Measurements from ENCODE around the gene TEDDM1.

Gene TEDDM1

DNA sequence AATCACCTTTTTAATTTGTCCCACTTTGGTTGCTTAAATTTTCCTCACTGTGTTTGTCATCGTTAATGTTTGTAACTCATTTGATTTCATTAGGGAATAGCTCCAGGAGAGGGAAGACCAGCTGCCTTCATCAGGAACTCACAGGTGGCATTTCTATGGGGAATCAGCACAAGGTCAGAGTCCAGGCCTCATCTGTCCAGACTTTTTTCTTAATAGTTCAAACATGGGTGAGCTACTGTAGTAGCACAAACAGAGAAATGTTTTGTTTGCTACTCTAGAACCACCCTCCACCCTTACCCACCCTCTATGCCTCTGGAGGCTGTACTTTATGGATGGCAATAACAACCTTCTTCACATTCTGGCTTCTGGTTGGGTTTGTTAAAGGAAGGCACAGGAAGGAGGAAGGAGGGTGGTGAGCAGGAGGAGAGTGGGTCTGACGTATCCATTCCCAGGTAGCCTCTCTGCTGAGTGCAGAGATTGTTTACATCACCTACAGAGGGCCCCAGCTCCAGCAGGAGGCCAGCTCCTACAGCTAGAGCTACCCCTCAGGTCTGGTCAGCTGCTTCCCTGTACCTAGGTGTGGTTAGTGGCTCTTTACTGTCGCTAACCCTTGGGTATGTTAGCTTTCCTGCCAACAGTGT, 8.1 kb upstream of the TEDDM1 start:
- intact Hi-C loops (cut with DNase I): no loop called here
- no peak for DNase-seq

GRCh38 chr1:182407724-182408123, 7.3 kb upstream of the TEDDM1 start:
- DNase-seq: no peak
- intact Hi-C loops (cut with DNase I): no loop called here

DNA sequence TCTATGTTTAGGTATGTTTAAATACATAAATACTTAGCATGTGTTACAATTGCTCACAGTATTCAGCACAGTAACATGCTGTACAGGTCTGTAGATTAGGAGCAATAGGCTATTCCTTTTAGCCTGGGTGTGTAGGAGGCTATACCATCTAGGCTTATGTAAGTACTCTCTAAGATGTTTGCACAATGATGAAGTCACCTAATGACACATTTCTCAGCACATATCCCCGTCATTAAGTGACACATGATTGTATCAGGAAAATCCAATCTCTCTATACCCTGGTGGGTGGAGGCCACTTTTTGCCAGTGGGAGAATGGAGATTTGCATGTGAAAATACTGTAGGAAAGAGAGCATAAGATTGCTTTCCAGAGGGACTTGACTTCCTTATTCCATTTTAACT, 5.5 kb upstream of the TEDDM1 start:
- DNase-seq: no peak
- intact Hi-C loops (cut with DNase I): no loop called here

GRCh38 chr1:182405578-182405977, 5.1 kb upstream of the TEDDM1 start:
- intact Hi-C loops (cut with DNase I): no loop called here
- DNase-seq: no peak

- DNase-seq: no peak
- intact Hi-C loops (cut with DNase I): no loop called here
Observed at GRCh38 chr1:182404781-182405180, 4.3 kb upstream of the TEDDM1 start.

- no peak for DNase-seq
- intact Hi-C loops (cut with DNase I): loop anchor here (2.0 kb wide), 1 partner anchor 311 kb away; no protein-coding TSS in a partner anchor
Observed at GRCh38 chr1:182397653-182398393, 2.6 kb downstream of the TEDDM1 start.

- intact Hi-C loops (cut with DNase I): loop anchor here (2.0 kb wide), 1 partner anchor 309 kb away; no protein-coding TSS in a partner anchor
- no peak for DNase-seq
Observed at GRCh38 chr1:182395906-182396305, 4.6 kb downstream of the TEDDM1 start.

DNA sequence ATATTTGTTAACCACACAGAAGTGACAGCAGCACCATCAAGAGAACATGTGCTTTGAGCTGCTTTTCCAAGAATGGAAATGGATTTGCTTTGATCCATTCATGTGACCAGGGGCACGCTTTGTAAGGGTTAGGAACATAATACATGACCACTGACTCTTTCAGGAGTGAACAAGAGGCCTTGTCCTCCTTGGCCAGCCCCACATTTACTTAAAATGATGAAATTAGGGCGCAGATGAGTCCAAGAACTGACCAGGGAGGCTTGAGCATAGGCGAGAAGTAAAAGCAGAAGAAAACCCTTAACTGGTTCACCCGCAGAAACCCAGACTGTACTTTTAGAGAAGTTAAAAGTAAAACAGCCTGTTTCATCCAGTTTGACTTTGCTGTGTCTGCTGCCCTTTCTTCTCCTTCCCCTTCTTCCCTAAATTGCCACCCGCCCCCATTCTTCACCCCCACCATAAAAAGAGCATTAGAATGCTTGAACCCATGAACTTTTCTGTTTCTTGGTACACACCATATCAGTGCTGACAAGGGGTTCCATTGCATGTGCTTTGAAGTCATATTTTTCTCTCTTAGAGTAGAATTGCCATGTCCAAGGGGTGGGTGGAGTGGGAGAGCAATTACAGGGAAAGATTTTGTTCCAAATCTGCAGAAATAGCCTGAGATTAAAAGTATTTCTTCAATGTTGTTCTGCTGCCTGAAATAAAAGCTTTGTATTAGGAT, 6.3 kb downstream of the TEDDM1 start:
- intact Hi-C loops (cut with DNase I): loop anchor here (5.0 kb wide), 1 partner anchor 92 kb away; no protein-coding TSS in a partner anchor
- peak in 3 of 42 donors; percentile 23 to 59 (median 49) for DNase-seq

DNA sequence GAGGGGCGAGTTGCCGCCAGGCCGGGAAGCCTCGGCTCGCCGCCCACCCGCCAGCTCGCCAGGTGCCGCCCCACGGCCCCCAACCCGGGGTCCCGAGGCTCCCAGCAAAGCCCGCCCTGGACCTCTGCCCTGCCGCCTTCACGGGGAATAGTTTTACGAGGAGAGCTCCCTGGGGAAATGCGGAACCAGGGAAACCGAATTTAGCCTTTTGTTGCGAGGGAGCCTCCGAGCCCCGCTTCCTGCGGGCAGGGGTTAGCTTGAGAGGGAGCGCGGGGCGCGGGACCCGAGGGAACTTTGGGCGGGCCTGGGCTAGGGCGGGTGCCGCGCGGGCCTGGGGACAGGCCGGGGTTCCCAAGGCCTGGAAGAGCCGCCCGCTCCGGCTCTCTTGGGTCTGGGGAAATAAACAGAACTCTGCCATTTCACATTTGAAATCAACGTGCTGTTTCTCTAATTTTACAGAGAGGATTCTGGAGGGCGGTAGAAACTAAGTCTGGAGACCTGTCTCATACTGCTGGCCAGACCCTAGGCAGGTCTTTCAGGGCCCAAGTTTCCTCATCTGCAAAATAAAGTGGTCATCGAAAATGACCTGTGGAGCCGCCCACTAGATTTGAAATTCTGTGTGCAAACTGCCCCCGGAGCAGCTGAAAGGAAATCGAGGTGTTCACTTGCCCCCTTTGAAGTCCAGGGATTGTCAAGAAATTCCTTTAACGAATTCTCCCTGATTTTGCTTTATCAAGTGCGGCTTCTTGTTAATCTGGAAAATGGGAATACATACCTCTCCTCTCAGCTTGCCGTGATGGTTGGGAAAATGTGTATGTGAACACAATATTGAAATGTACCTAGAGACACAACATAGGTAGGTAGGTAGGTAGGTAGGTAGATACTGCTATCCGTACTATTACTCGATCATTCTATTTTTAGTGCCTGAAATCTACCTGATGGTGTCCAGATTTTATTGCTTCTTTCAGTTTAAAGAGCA, 8.1 kb downstream of the TEDDM1 start:
- peak in 20 of 42 donors; percentile 34 to 79 (median 57) for DNase-seq
- intact Hi-C loops (cut with DNase I): loop anchor here (2.0 to 5.0 kb wide), 2 partner anchors 90 to 250 kb away; no protein-coding TSS in a partner anchor

DNA sequence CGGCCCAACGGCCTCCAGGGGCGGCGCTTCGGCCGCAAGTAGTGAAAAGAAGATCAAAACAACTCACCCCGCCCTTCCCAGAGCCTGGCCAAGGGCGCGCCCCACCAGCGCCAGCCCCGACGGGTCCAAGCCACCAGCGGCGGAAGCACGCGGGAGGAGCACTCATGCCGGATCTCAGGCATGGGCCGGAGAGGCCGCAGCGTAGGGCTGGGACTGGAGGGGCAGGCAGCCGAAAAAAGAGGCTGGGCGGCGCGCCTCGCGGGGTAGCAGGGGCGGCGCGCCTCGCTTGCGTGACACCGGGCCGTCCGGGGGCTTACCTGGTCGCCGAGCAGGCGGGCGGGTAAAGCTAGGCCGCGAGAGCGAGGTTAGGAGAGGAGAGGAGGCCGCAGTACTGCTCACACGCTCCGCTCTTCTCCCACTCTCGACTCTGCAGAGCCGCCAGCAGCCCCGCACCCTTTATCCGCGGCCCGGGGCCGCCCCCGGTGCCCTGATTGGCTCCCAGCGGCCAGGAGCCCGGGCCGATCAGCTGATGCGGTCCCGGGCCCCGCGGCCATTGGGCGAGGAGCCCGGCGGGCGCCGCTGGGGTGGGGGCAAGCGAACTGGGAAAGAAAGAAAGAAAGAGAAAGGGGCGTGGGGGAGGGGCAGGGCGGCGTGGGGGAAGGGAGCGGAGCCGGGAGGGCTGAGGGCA, 9.0 kb downstream of the TEDDM1 start, which contains the start of gene GLUL:
Gene GLUL, minus strand, starts transcription at position 429 of the 688 bp plus-strand sequence. CDS start 3,053 bp downstream, outside the sequence.
- intact Hi-C loops (cut with DNase I): loop anchor here (2.0 to 5.0 kb wide), 3 partner anchors 89 to 249 kb away; no protein-coding TSS in a partner anchor
- peak; percentile 87 to 98 (median 96) for DNase-seq

DNA sequence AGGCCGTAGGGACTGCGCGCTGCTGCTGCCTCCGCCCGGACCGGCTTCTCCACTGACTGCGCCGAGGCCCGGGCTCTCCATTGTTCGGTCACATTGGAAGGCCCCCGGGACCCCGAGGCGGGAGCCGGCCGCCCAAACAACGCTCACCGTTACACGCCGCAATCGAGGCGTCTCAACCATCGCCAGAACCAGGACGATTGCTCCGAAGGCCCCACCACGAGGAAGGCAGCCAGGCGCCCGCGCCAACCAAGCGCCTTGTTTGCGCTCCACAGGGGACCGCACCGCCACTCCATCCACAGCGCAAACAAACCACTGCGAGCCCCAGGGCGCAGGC, 9.5 kb downstream of the TEDDM1 start:
- DNase-seq: peak in 8 of 42 donors; percentile 35 to 77 (median 62)
- intact Hi-C loops (cut with DNase I): loop anchor here (2.0 to 5.0 kb wide), 2 partner anchors 89 to 112 kb away; no protein-coding TSS in a partner anchor

DNA sequence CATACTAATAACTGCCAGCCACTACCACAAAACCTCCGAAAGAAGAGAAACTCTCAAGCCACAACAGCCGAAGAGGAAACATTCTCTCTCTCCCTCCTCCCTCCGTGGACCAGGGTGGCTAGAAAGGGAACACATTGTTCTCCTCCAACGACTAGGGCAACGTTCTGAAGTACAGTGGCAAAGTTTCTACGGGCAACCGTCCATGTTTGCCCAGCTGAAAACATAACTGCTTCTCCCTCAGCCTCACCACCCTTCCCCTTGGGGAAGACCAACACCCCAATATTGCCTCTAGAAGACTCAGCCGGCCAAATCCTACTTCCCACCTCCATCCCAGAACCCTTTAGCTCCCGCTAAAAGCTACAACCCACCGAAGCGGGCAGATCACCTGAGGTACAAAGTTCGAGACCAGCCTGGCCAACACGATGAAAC, 10.8 kb downstream of the TEDDM1 start:
- intact Hi-C loops (cut with DNase I): loop anchor here (2.0 to 5.0 kb wide), 2 partner anchors 87 to 111 kb away; no protein-coding TSS in a partner anchor
- peak in 31 of 42 donors; percentile 14 to 76 (median 43) for DNase-seq

DNA sequence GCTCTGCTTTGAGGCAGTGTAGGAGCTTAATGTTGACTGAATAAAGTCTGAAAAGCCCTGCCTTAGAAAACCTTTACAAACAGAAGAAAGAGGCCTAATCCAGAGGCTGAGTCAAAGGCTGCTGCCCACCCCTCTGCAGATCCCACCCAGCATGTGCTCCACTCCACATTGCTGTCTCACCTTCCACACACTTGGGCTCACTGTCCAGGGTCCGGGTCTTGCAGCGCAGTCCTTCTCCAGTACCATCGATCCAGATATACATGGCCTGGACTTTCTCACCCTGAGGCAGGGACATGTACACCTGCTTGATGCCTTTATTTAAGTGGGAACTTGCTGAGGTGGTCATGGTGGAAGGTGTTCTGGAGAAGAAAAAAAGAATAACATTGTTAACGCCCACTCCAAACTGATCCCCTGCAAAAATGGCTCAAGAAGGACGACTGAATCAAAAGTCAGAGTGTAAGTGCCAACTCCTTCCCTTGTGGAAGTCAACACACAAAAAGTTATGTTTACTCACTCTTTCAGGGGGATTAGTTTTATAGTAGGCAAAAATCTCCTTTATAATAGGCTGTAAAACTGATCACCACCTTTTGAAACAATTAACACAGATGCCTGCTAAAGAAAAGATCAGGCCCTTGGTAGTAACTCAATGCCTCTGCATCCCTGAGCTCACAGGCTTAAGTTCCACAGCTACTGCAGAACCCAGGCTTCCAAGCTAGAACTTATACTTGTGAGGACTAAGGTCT, 11.9 kb downstream of the TEDDM1 start:
- intact Hi-C loops (cut with DNase I): no loop called here
- peak in 1 of 42 donors; percentile 20 for DNase-seq

DNA sequence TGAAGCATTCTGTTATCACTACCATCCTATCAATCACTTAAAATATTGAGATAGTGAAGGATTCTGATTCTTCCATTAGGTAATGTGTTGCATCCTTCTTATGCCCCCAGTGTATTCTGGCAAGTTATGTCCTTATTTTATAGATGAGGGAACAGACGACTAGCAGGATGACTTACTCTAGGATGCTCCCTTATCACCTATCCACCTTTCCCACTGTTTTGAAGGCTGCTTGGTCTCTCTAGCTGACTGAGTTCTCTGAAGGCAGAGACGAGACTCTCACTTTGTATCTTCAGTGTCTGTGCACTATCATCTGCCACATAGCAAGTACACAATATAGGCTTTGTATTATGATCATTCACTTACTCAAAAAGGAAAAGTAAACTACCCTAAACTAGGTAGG, 12.9 kb downstream of the TEDDM1 start:
- intact Hi-C loops (cut with DNase I): no loop called here
- DNase-seq: no peak

GRCh38 chr1:182386980-182387379, 13.5 kb downstream of the TEDDM1 start:
- DNase-seq: no peak
- intact Hi-C loops (cut with DNase I): no loop called here

DNA sequence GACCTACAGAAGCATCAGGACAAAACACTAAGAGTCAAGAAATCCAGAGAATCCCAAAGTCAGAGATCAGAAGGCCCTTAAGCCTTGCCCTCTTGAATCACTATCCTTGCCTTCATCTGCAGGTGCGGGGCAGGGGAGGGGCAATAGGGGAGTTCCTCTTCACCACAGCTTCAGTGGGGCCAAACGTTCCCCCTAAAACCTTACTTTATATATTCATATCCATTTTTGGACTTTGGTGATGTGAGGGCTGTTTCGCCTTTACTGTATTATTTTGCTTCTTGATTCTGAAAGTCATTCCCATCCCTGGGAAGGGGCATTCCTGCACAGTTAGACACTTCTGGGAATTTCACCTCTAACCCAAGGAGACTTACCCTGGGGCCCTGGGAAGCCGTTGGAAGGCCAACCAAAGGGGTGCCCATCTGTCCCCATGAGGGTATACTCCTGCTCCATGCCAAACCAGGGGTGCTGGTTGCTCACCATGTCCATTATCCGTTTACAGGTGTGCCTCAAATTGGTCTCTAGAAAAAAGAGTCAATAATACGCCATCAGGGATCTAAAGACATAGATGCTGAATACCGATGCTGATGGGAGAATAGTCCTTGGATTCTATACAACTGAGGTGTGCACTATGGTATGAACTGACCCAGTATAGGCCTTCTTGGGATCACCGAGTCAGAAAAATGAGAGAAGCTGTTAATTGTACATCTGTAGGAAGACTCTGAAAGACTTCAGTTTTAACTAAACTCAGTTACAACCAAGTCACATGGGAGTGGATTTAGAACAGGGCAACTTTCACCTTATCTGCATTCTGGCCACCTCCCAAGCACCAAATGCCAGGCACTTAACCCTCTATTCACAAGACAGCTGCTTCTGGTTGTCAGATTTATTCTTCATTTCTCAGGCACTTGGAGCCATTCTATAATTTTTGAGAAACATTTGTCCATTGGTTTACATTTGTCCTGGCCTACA, 14.3 kb downstream of the TEDDM1 start:
- intact Hi-C loops (cut with DNase I): no loop called here
- DNase-seq: no peak

Data from head of caudate nucleus (tissue), 42 donors.